RWPE2 (cell line): ENCODE measurements around the gene ARHGAP10.
A peak's percentile ranks its signal among the peaks of the same experiment; 100 is the strongest.

Experiments
- ATAC-seq: fragments of 200-7000 bp; cut with Tn5 transposase; 3 replicates; pipeline ENCODE4 v1.9.1; 2021; ENCODE audit warnings: low read depth
- DNase-seq: peaks from one replicate; pipeline ENCODE4 v3.0.0-alpha.2; 2020; ENCODE audit warnings: low spot score
- H3K27ac ChIP-seq: fragments of 450-650 bp; 2 replicates; pipeline ENCODE4 v1.5.1; 2017; ENCODE audit warnings: mild to moderate bottlenecking; ENCODE audit not compliant: poor library complexity, severe bottlenecking
- H3K27me3 ChIP-seq: fragments of 250-450 bp; sonication (Bioruptor Pico); 2 replicates; pipeline ENCODE4 v1.5.1; 2021; ENCODE audit warnings: mild to moderate bottlenecking, moderate library complexity; ENCODE audit not compliant: insufficient read depth, poor library complexity, severe bottlenecking
- H3K36me3 ChIP-seq: fragments of 250-450 bp; sonication (Bioruptor Pico); 2 replicates; pipeline ENCODE4 v1.5.1; 2020; ENCODE audit warnings: low read depth, mild to moderate bottlenecking, moderate library complexity
- H3K4me1 ChIP-seq: fragments of 250-450 bp; sonication (Bioruptor Pico); 2 replicates; pipeline ENCODE4 v1.5.1; 2021; ENCODE audit warnings: mild to moderate bottlenecking, moderate library complexity; ENCODE audit not compliant: insufficient read depth, poor library complexity, severe bottlenecking
- H3K4me3 ChIP-seq: fragments of 250-450 bp; sonication (Bioruptor Pico); 2 replicates; pipeline ENCODE4 v1.5.1; 2021; ENCODE audit warnings: mild to moderate bottlenecking, moderate library complexity; ENCODE audit not compliant: severe bottlenecking
- H3K9me3 ChIP-seq: fragments of 250-450 bp; sonication (Bioruptor Pico); 2 replicates; pipeline ENCODE4 v1.5.1; 2021; ENCODE audit warnings: mild to moderate bottlenecking, moderate library complexity; ENCODE audit not compliant: severe bottlenecking
- CTCF ChIP-seq: fragments of 450-650 bp; IDR thresholded peaks from one replicate; pipeline ENCODE4 v1.5.1; 2017; ENCODE audit warnings: mild to moderate bottlenecking, moderate library complexity; ENCODE audit not compliant: poor library complexity, severe bottlenecking

Gene ARHGAP10

GRCh38 chr4:147833741-147834140 is 101.9 kb downstream of the ARHGAP10 start:
- ATAC-seq (no peak), DNase-seq (no peak)
- Histone ChIP-seq H3K4me3 (no peak overlapping the region), H3K9me3 (no peaks in the 10 kb centered on the region), H3K36me3 (no peaks in the 10 kb centered on the region), H3K27ac (no peak overlapping the region), H3K4me1 (peaks cover 37% of the 10 kb centered on the region), H3K27me3 (no peaks in the 10 kb centered on the region)
- no peak for TF ChIP-seq CTCF

GRCh38 chr4:147834480-147834879 is 102.6 kb downstream of the ARHGAP10 start:
- Histone ChIP-seq H3K36me3 (no peaks in the 10 kb centered on the region), H3K4me3 (no peak overlapping the region), H3K27me3 (no peaks in the 10 kb centered on the region), H3K4me1 (peaks cover 30% of the 10 kb centered on the region), H3K27ac (no peak overlapping the region), H3K9me3 (no peaks in the 10 kb centered on the region)
- no peak for TF ChIP-seq CTCF
- DNase-seq, result no peak
- ATAC-seq, result no peak

GRCh38 chr4:147836807-147837206 is 104.9 kb downstream of the ARHGAP10 start:
- Histone ChIP-seq H3K27me3 (no peaks in the 10 kb centered on the region), H3K4me1 (peaks cover 6% of the 10 kb centered on the region), H3K4me3 (no peak overlapping the region), H3K27ac (no peak overlapping the region), H3K9me3 (no peaks in the 10 kb centered on the region), H3K36me3 (no peaks in the 10 kb centered on the region; the same call in 1 of the 2 replicates)
- ATAC-seq (no peak), DNase-seq (no peak)
- TF ChIP-seq CTCF, result no peak

GRCh38 chr4:147837435-147837834 is 105.5 kb downstream of the ARHGAP10 start:
- Histone ChIP-seq H3K36me3 (no peaks in the 10 kb centered on the region; the same call in 1 of the 2 replicates), H3K4me1 (no peaks in the 10 kb centered on the region), H3K27ac (no peak overlapping the region), H3K4me3 (no peak overlapping the region), H3K9me3 (no peaks in the 10 kb centered on the region), H3K27me3 (no peaks in the 10 kb centered on the region)
- TF ChIP-seq CTCF, result peak; percentile 5
- DNase-seq (no peak), ATAC-seq (peak; percentile 60; the same call in 1 of the 3 replicates)

GRCh38 chr4:147837854-147838253 is 106.0 kb downstream of the ARHGAP10 start:
- H3K4me1 ChIP-seq, result no peaks in the 10 kb centered on the region

More at GRCh38 chr4:147837854-147838253, 106.0 kb downstream of the ARHGAP10 start:
- ATAC-seq (no peak), DNase-seq (no peak)
- no peaks in the 10 kb centered on the region for H3K27me3 ChIP-seq
- H3K27ac ChIP-seq, result no peak overlapping the region
- H3K9me3 ChIP-seq, result no peaks in the 10 kb centered on the region
- no peak overlapping the region for H3K4me3 ChIP-seq
- no peaks in the 10 kb centered on the region; the same call in 1 of the 2 replicates for H3K36me3 ChIP-seq
- no peak for TF ChIP-seq CTCF
